Progenitor cell of endocrine pancreas (in vitro differentiated cells): ENCODE results near the gene UTP14C. TPM values are rescaled to one million over a fixed set of nuclear protein-coding genes. Genes with fewer than 3 reads are reported as not detected.
"Not testable (repeated sequence)": the region's sequence is repeated elsewhere in the genome, so short reads cannot be mapped to it uniquely, and the experiment has no call there.

Experiments
- DNase-seq: peaks from one replicate; pipeline ENCODE4 v3.0.0; 2021; ENCODE audit warnings: low spot score; ENCODE audit not compliant: unreplicated experiment
- H3K27ac Mint-ChIP-seq: 2 replicates; pipeline ENCODE4 v1.8.0; 2021; ENCODE audit warnings: mild to moderate bottlenecking, moderate library complexity, mixed read lengths
- H3K27me3 Mint-ChIP-seq: 2 replicates; pipeline ENCODE4 v1.8.0; 2021; ENCODE audit warnings: mixed read lengths
- H3K36me3 Mint-ChIP-seq: 2 replicates; pipeline ENCODE4 v1.8.0; 2022; ENCODE audit warnings: mixed read lengths; ENCODE audit not compliant: insufficient read depth
- H3K4me1 Mint-ChIP-seq: 2 replicates; pipeline ENCODE4 v1.8.0; 2021; ENCODE audit warnings: low read depth, mixed read lengths
- H3K4me3 Mint-ChIP-seq: 2 replicates; pipeline ENCODE4 v1.8.0; 2021; ENCODE audit warnings: low read depth, mild to moderate bottlenecking, moderate library complexity, mixed read lengths
- H3K9me3 Mint-ChIP-seq: 2 replicates; pipeline ENCODE4 v1.8.0; 2021; ENCODE audit warnings: low read depth, mixed read lengths
- total RNA-seq: library from RNA; stranded (reverse); gene quantifications from 2 replicates; pipeline ENCODE4 v1.2.1, GENCODE V29; 2021
- TF ChIP-seq, protein P1 (sequence below): fragments of 200-600 bp; sonication (generic); IDR thresholded peaks from one replicate; pipeline ENCODE4 v1.5.0; 2021; ENCODE audit warnings: antibody characterized with exemption, mild to moderate bottlenecking; ENCODE audit not compliant: unreplicated experiment

UTP14C gene
- total RNA-seq, 1 donor from 2014 or later = 22.6 TPM

DNA sequence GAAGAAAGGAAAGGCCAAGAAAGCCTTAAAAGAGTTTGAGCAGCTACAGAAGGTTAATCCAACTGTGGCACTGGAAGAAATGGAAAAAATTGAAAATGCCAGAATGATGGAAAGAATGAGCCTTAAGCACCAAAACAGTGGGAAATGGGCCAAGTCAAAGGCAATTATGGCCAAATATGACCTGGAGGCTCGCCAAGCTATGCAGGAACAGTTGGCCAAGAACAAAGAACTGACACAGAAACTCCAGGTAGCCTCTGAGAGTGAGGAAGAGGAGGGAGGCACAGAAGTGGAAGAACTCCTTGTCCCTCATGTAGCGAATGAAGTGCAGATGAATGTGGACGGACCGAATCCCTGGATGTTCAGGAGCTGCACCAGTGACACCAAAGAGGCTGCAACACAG, 5.1 kb downstream of the UTP14C start:
- Mint-ChIP-seq H3K27me3 (no peaks in the 10 kb centered on the region), H3K27ac (no peak overlapping the region), H3K4me1 (peaks cover 17% of the 10 kb centered on the region), H3K4me3 (no peak overlapping the region), H3K9me3 (peaks cover 14% of the 10 kb centered on the region), H3K36me3 (peaks cover 58% of the 10 kb centered on the region)
- no peak for DNase-seq
- TF ChIP-seq, protein P1, sequence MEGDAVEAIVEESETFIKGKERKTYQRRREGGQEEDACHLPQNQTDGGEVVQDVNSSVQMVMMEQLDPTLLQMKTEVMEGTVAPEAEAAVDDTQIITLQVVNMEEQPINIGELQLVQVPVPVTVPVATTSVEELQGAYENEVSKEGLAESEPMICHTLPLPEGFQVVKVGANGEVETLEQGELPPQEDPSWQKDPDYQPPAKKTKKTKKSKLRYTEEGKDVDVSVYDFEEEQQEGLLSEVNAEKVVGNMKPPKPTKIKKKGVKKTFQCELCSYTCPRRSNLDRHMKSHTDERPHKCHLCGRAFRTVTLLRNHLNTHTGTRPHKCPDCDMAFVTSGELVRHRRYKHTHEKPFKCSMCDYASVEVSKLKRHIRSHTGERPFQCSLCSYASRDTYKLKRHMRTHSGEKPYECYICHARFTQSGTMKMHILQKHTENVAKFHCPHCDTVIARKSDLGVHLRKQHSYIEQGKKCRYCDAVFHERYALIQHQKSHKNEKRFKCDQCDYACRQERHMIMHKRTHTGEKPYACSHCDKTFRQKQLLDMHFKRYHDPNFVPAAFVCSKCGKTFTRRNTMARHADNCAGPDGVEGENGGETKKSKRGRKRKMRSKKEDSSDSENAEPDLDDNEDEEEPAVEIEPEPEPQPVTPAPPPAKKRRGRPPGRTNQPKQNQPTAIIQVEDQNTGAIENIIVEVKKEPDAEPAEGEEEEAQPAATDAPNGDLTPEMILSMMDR = no peak

DNA sequence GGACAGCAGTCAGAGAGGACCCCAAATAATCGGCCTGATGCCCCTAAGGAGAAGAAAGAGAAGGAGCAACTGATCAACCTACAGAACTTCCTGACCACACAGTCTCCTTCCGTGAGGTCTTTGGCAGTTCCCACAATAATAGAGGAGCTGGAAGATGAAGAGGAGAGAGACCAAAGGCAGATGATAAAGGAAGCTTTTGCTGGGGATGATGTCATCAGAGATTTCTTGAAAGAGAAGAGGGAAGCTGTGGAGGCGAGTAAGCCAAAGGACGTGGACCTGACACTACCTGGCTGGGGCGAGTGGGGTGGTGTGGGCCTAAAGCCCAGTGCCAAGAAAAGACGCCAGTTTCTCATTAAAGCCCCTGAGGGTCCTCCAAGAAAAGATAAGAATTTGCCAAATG, 5.9 kb downstream of the UTP14C start:
- DNase-seq, H3K27me3 Mint-ChIP-seq, H3K27ac Mint-ChIP-seq, H3K4me3 Mint-ChIP-seq: not testable (repeated sequence)
- H3K9me3 Mint-ChIP-seq = peaks cover 14% of the 10 kb centered on the region
- H3K4me1 Mint-ChIP-seq = peaks cover 18% of the 10 kb centered on the region
- peaks cover 53% of the 10 kb centered on the region for H3K36me3 Mint-ChIP-seq

DNA sequence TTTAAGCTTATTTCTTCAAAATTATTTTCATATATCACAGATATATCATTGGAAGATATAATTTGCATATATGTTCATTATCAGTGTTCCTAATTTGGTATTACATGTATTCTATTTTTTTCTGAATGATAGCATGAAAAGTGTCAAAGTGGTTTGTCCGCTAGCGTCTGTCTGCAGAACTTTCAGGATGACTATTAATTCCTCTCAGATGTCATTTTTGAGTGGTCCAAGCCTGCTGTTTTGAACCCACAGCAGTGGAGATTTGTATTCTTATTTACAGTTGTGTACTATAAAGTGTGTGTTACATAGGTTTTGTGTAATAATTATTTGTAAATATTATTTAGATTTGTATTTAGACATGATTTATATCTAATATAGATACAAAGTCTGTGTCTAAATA, 8.5 kb downstream of the UTP14C start:
- DNase-seq = no peak
- TF ChIP-seq, protein P1 = no peak
- Mint-ChIP-seq H3K9me3 (peaks cover 11% of the 10 kb centered on the region), H3K27ac (no peak overlapping the region), H3K27me3 (no peaks in the 10 kb centered on the region), H3K4me3 (no peak overlapping the region), H3K36me3 (peaks cover 33% of the 10 kb centered on the region), H3K4me1 (peaks cover 17% of the 10 kb centered on the region)

DNA sequence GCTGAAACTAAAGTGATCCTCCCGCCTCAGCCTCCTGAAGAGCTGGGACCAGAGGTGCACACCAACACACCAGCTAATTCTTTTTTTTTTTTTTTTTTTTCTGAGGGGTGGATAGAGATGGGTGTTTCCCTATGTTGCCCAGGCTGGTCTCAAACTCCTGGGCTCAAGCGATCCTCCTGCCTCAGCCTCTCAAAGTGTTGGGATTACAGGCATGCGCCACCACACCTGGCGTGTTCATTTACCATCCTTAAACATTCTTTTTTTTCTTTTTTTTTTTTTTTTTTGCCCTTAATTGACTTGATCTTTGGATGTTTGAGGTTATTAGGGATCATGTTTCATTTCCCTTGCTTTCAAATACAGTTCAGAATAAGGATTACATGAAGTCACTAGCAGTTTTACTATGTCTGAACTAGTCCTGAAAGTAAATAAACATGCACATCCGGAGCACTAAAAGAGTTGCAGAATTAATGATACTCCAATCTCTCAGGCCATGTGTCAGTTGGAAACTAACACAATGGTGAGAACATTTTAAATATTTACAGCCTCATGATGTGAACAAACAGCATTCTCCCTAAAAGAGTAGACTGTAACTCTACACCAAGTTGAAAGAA, 10.2 kb downstream of the UTP14C start:
- DNase-seq = no peak
- Mint-ChIP-seq H3K9me3 (peaks cover 7% of the 10 kb centered on the region), H3K4me1 (peaks cover 17% of the 10 kb centered on the region), H3K27me3 (no peaks in the 10 kb centered on the region), H3K36me3 (peaks cover 17% of the 10 kb centered on the region), H3K27ac (peak overlapping the region; percentile 50), H3K4me3 (no peak overlapping the region)
- TF ChIP-seq, protein P1 = no peak

DNA sequence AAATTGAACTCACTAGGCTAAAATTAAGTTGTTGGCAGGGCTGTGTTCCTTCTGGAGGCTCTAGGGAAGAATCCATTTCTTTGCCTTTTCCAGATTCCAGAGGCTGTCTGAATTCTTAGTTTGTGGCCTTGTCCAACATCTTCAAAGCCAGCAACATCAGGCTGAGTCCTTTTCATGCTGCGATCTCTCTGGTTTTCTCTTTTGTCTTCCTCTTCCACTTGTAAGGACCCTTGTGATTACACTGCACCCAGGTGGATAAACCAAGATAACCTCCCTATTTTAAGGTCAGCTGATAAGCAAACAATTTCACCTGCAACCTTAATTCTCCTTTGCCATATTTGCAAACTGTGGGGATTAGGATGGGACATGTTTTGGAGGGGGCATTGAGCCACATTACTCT, 11.5 kb downstream of the UTP14C start:
- Mint-ChIP-seq H3K4me1 (peaks cover 17% of the 10 kb centered on the region), H3K27me3 (no peaks in the 10 kb centered on the region), H3K9me3 (peaks cover 3% of the 10 kb centered on the region), H3K27ac (no peak overlapping the region), H3K36me3 (peaks cover 10% of the 10 kb centered on the region), H3K4me3 (no peak overlapping the region)
- TF ChIP-seq, protein P1 = no peak
- DNase-seq = no peak

DNA sequence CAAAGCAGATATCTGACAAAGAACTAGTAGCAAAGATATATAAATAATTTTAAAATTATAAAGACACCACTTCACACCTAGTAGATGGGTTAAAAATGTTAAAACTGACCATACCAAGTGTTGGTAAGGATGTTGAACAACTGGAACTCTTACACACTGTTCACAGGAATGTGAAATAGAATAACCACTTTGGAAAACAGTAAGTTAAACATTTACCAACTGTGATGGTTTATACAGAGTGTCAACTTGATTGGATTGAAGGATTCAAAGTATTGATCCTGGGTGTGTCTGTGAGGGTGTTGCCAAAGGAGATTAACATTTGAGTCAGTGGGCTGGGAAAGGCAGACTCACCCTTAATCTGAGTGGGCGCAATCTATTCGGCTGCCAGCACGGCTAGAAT, 19.2 kb downstream of the UTP14C start:
- H3K4me3 Mint-ChIP-seq = no peak overlapping the region
- peaks cover 15% of the 10 kb centered on the region for H3K9me3 Mint-ChIP-seq
- TF ChIP-seq, protein P1 = no peak
- peaks cover 10% of the 10 kb centered on the region for H3K36me3 Mint-ChIP-seq
- peak overlapping the region; percentile 35 for H3K27ac Mint-ChIP-seq
- DNase-seq = no peak
- H3K4me1 Mint-ChIP-seq = peaks cover 4% of the 10 kb centered on the region
- H3K27me3 Mint-ChIP-seq = no peaks in the 10 kb centered on the region
